GM18505 (cell line): ENCODE results near the gene CACNA1C.

Experiments used
- ATAC-seq: cut with Tn5 transposase; IDR thresholded peaks from one replicate; pipeline ENCODE4 v1.9.1; 2021; ENCODE audit not compliant: unreplicated experiment
- POLR2A ChIP-seq: IDR thresholded peaks from 4 replicates; pipeline ENCODE4 v1.6.1; 2011; ENCODE audit warnings: borderline replicate concordance; ENCODE audit not compliant: insufficient read depth, insufficient read length; ENCODE audit errors: extremely low read depth

CACNA1C gene

GRCh38 chr12:2156333-2156732, 103.5 kb downstream of the CACNA1C start:
- ATAC-seq: no peak
- TF ChIP-seq POLR2A: no peak

GRCh38 chr12:2160043-2160442, 107.3 kb downstream of the CACNA1C start:
- no peak for ATAC-seq
- no peak for TF ChIP-seq POLR2A

DNA sequence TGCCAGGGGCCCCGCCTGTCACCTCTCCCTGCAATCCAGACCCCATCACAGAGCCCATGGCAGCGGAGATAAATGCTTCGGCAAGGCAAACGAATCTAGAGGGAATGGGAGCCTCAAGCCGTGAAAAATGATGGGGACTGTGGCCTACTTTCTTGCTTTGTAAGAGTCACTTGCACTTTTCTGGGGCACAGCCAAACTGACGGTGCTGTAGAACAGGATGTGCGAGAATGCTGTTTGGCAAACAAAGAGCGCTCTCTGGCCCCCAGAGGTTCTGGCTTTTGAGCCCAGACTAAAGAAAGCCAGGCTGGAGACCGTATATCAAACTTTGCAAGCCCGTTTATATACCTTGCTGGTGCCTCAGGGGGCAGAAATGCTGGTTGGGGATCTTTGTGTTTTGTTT, 108.7 kb downstream of the CACNA1C start:
- TF ChIP-seq POLR2A: no peak
- ATAC-seq: no peak

DNA sequence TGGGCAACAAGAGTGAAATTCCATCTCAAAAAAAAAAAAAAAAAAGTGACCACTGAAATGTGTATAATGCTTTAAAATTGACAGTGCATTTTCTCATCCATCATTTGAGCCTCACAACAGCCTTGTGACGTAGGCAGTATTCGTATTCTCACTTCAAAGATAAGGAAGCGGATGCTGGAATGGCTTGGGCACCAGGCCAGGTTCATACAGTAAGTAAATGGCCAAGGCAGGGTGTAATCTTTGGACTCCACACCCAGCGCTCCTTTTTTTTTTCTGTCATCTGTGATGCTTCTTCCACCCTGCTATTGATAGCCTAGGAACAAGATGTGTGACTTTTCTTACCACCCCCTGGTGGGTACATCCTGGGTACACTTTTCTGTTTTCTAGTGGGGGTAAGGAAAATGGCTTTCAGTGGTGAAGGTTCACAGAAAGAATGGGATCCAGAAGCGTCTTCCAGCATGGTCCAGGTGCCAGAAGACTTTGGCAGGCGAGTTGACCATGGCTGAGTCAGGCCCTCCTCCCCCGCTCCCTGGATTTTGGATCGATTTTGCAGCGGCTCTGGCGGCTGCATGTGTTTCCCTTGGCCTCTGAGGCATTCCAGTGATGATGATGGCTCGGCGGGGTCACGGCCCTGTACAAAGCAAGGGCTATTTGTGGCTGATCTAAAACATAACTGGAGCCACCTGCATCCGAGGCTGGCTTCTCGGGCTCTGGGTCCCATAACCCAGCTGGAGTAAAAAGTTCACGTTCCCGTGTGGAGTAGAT, 110.6 kb downstream of the CACNA1C start:
- no peak for TF ChIP-seq POLR2A
- no peak for ATAC-seq

GRCh38 chr12:2165021-2165420, 112.2 kb downstream of the CACNA1C start:
- ATAC-seq: no peak
- no peak for TF ChIP-seq POLR2A

DNA sequence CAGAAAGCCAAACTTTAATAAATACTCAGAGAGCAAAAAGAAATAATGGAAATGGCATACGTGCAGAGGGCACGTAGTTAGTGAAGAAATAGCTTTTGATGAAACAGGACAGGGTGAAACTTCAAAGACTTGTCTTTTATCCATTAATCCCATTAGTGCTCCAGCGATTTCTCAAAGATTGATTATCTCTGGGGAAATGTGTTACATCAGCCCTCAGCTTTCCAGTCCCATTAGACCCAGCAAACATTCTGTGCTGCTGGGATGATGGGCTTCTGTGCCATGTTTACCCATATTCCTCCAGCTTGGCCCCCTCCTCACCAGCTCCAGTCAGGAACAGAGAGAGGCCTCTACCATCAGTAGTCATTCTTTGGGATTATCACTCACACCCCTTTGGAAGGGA, 113.1 kb downstream of the CACNA1C start:
- no peak for ATAC-seq
- TF ChIP-seq POLR2A: no peak

GRCh38 chr12:2166696-2167095, 113.9 kb downstream of the CACNA1C start:
- ATAC-seq: no peak
- TF ChIP-seq POLR2A: no peak

DNA sequence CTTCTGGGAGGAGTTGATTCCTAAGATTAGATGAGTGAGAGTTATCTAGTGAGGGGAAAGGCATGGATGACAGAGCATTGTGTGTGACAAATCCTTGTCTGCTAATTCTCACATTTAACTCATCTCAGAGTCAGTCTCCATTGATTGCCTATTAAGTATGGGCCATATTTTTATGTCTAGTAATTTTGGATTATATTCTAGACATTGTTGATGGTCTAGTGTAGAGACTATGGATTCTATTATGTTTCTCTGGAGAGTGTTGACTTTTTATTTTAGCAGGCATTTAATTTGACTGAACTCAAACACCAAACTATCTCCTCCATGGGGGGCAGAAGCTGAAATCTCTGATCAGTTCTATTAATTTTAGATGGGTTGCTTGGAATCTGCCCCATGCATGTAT, 114.4 kb downstream of the CACNA1C start:
- TF ChIP-seq POLR2A: no peak
- ATAC-seq: no peak

GRCh38 chr12:2168808-2169207, 116.0 kb downstream of the CACNA1C start:
- no peak for ATAC-seq
- no peak for TF ChIP-seq POLR2A

DNA sequence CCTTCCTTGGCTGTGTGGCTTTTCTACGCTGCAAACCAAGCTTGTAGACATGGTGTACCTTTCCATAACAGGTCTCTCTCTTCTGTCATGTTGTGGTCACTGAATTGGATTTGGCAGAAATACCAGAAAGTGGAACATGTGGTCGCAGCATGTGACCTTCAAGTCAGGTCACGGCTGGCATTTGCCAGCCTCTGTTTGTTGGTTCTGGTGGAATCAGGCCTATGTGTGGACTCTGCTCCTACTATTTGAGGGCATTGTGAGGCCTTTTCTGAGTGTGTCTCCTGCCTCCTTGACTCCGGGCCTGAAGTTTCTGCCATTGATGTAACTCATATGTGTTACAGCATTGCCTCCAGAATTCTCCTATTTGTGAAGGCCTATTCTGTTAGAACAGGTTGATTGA, 116.7 kb downstream of the CACNA1C start:
- no peak for TF ChIP-seq POLR2A
- ATAC-seq: no peak

DNA sequence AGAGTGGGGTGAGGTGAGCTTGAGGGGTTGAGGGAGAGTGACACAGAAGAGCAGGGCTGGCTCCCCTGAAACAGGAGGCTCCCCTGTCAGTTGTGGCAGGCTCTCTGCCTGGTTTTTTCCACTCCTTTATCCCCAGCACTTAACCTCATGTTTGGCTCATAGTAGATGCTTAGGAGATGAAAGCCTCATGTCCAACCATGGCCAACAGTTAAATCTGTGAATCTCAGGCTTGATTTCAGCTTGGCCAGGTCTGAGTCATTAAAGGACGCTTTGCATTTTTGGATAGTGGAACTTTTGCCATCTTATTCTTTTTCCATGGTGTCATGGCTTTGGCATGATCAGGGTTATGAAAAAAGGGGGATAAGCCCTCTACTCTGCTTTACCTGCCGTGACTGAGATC, 117.2 kb downstream of the CACNA1C start:
- no peak for ATAC-seq
- no peak for TF ChIP-seq POLR2A

GRCh38 chr12:2170376-2170775, 117.6 kb downstream of the CACNA1C start:
- ATAC-seq: no peak
- TF ChIP-seq POLR2A: no peak

DNA sequence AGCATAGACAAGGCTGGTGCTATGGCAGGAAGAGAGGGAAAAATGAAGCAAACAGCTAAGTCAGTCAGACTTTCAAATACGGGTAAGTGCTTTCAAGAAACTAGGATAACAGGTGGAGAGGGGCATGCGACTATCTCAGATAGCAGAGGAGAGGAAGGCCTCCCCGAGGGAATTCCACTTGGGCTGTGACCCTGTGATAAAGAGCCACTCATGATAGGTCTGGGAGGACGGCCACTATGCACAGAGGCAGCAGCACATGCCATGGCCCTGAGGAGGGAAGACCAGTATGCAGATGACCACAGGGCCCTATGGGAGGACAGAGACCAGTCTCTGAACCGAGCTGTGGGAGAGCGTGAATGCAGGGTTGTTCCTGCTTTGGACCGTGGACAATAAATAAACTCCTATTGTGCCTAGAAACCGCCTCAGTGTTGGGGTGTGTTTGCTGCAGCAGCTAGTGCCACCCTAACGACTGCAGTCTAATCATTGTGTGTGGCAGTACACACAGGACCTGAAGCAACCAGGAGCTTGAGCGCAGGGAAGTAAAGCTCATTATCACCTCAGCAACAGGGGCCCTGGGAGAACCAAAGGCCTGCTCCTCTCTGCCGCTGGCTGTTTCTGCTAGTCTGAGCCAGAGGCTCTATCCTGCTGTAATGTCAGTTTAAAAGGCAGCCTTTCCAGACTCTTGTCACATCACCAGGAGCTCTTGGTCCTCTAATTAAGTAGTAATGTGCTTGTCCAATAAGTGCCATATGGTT, 119.1 kb downstream of the CACNA1C start:
- no peak for TF ChIP-seq POLR2A
- no peak for ATAC-seq
